Activated CD8-positive, alpha-beta T cell treated with anti-CD3 and anti-CD28 coated beads for 36 hours (primary cell): Measurements from ENCODE around the gene EEIG2. TPM values are rescaled to one million over a fixed set of nuclear protein-coding genes. Genes with fewer than 3 reads are reported as not detected.

Experiments used
- ATAC-seq: fragments of 200-7000 bp; cut with Tn5 transposase; one replicate; pipeline ENCODE4 v1.10.0; 2021; ENCODE audit warnings: mild to moderate bottlenecking, moderate library complexity
- CTCF ChIA-PET: fragments of 350-600 bp; sonication (Branson Sonifier 250); formaldehyde crosslinking; loops from one replicate; lab custom pipeline; 2021; ENCODE audit warnings: antibody characterized with exemption; lab: Charles Lee
- POLR2A ChIA-PET: fragments of 350-600 bp; sonication (Branson Sonifier 250); formaldehyde crosslinking; loops from one replicate; lab custom pipeline; 2021; ENCODE audit warnings: antibody characterized with exemption; lab: Charles Lee
- DNase-seq: peaks from one replicate; pipeline ENCODE4 v3.0.0-alpha.2; 2020
- H3K27ac Mint-ChIP-seq: one replicate; pipeline ENCODE4 v1.8.0; 2021; ENCODE audit warnings: mild to moderate bottlenecking, mixed read lengths
- H3K27me3 Mint-ChIP-seq: one replicate; pipeline ENCODE4 v1.8.0; 2021; ENCODE audit warnings: mixed read lengths
- H3K36me3 Mint-ChIP-seq: one replicate; pipeline ENCODE4 v1.8.0; 2021; ENCODE audit warnings: low read depth, mixed read lengths
- H3K4me1 Mint-ChIP-seq: one replicate; pipeline ENCODE4 v1.8.0; 2021; ENCODE audit warnings: low read depth, mixed read lengths
- H3K4me3 Mint-ChIP-seq: one replicate; pipeline ENCODE4 v1.8.0; 2021; ENCODE audit warnings: mild to moderate bottlenecking, moderate library complexity, mixed read lengths
- H3K9me3 Mint-ChIP-seq: one replicate; pipeline ENCODE4 v1.8.0; 2021; ENCODE audit warnings: mixed read lengths
- intact Hi-C: fragments of 100-400 bp; cut with micrococcal nuclease; formaldehyde crosslinking; loops from one replicate; pipeline ENCODE4 v1.10.0; 2022
- total RNA-seq, 2 experiments: library from RNA; stranded (reverse); gene quantifications; one replicate each; pipeline ENCODE4 v1.2.3, GENCODE V29; 2021
- TF ChIP-seq, protein P1 (sequence below): fragments of 200-600 bp; IDR thresholded peaks from one replicate; pipeline ENCODE4 v1.8.0; 2022; ENCODE audit warnings: antibody characterized with exemption, mild to moderate bottlenecking

EEIG2 gene
- total RNA-seq, 2 experiments from 2014 or later, result 10.4 to 12.6 TPM

GRCh38 chr1:108609483-108610049, 49.7 kb downstream of the EEIG2 start:
- Mint-ChIP-seq H3K9me3 (no peaks in the 10 kb centered on the region), H3K27me3 (no peaks in the 10 kb centered on the region), H3K27ac (no peak overlapping the region), H3K36me3 (peaks cover 13% of the 10 kb centered on the region), H3K4me1 (no peaks in the 10 kb centered on the region), H3K4me3 (no peak overlapping the region)
- no peak for DNase-seq
- TF ChIP-seq, protein P1, sequence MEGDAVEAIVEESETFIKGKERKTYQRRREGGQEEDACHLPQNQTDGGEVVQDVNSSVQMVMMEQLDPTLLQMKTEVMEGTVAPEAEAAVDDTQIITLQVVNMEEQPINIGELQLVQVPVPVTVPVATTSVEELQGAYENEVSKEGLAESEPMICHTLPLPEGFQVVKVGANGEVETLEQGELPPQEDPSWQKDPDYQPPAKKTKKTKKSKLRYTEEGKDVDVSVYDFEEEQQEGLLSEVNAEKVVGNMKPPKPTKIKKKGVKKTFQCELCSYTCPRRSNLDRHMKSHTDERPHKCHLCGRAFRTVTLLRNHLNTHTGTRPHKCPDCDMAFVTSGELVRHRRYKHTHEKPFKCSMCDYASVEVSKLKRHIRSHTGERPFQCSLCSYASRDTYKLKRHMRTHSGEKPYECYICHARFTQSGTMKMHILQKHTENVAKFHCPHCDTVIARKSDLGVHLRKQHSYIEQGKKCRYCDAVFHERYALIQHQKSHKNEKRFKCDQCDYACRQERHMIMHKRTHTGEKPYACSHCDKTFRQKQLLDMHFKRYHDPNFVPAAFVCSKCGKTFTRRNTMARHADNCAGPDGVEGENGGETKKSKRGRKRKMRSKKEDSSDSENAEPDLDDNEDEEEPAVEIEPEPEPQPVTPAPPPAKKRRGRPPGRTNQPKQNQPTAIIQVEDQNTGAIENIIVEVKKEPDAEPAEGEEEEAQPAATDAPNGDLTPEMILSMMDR, result no peak
- CTCF ChIA-PET, result no interaction called here
- POLR2A ChIA-PET, result no interaction called here
- no peak for ATAC-seq
- intact Hi-C loops, result no loop called here

Other genes with a start within 250 kb of the EEIG2 start
- not detected for gene NBPF6, start 109.8 kb upstream of the EEIG2 start, total RNA-seq
- gene HENMT1, start 101.0 kb downstream of the EEIG2 start, total RNA-seq, result 10 to 100 TPM; 25.3 to 27.1 TPM
- 10 to 100 TPM; 62.5 to 65.3 TPM for gene PRPF38B, start 132.2 kb downstream of the EEIG2 start, total RNA-seq
- under 1 TPM in 1 of 2 experiments, not detected in 1; 0.20 TPM for gene FNDC7, start 152.8 kb downstream of the EEIG2 start, total RNA-seq
- 10 to 100 TPM; 34.4 to 38.3 TPM for gene STXBP3, start 186.6 kb downstream of the EEIG2 start, total RNA-seq